Measurements from ENCODE around the gene REPS1.

DNA sequence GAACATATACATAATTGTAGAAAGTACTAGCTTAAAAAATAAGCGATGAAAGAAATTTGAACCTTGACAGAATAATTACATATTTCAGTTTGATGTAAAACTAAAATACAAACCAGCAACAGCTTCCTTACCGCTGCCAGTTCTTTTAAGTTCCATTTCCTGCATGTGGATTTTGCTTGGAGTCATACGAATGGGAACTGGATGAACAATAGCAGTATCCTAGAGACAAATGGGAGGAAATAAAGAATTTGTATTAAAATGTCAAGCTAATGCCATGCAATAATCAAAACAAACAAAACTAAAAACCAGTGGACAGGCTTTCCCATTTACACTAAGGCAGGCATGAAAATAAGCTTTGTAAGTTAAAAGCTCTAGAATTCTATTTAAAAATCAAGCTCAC lies 67.1 kb downstream of the REPS1 start:
- TF ChIP-seq, protein P1, sequence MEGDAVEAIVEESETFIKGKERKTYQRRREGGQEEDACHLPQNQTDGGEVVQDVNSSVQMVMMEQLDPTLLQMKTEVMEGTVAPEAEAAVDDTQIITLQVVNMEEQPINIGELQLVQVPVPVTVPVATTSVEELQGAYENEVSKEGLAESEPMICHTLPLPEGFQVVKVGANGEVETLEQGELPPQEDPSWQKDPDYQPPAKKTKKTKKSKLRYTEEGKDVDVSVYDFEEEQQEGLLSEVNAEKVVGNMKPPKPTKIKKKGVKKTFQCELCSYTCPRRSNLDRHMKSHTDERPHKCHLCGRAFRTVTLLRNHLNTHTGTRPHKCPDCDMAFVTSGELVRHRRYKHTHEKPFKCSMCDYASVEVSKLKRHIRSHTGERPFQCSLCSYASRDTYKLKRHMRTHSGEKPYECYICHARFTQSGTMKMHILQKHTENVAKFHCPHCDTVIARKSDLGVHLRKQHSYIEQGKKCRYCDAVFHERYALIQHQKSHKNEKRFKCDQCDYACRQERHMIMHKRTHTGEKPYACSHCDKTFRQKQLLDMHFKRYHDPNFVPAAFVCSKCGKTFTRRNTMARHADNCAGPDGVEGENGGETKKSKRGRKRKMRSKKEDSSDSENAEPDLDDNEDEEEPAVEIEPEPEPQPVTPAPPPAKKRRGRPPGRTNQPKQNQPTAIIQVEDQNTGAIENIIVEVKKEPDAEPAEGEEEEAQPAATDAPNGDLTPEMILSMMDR (IDR thresholded peaks at IDR 0.05): no peak
- no peak for TF ChIP-seq POLR2A (IDR thresholded peaks at IDR 0.05)
